ENCODE data around the gene MAN2A1.

The MAN2A1 gene

GRCh38 chr5:109689740-109690241, at the start of gene MAN2A1:
Gene MAN2A1 (plus strand): TSS chr5:109689927. CDS start chr5:109690418, 491 bp downstream.
- peak; percentile 75 for DNase-seq

DNA sequence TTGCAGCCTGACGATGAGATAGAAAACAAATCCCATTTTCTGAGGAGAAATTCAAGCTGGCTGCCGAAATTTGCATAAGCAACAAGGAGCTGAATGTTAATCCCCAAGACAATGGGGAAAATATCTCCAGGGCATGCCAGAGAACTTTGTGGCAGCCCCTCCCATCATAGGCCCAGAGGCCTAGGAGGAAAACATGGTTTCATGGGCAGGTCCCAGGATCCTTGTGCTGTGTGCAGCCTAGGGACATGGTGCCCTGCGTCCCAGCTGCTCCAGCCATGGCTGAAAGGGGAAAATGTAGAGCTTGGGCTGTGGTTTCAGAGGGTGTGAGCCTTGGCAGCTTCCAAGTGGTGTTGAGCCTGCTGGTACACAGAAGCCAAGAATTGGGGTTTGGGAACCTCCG, 48.8 kb upstream of the MAN2A1 start:
- DNase-seq = no peak

- no peak for DNase-seq
These were observed 45.9 kb upstream of the MAN2A1 start for GRCh38 chr5:109643791-109644350.

- DNase-seq = no peak
These were observed 44.9 kb upstream of the MAN2A1 start for GRCh38 chr5:109644829-109645228.

- no peak for DNase-seq
These were observed 44.0 kb upstream of the MAN2A1 start for GRCh38 chr5:109645707-109646192.

- DNase-seq = no peak
These were observed 40.4 kb upstream of the MAN2A1 start for GRCh38 chr5:109649318-109649717.

DNA sequence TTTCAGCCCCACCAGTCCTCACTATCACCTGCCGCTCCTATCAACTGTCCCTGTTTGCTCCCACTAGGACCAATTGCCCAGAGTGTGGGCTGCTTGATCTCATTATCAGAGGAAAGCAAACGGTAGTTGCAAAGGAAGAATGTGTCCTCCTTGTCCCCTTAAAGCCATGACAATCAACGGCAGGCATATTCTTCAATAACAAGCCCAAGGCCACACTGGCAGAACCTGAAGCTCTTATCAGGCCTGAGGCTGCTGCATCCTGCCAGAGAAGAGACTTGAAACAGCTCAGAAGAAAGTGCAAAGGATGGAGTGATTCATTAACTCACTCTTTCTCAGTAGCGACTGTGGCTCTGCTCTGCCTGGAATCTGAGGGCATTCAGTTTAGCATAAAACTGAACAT, 39.2 kb upstream of the MAN2A1 start:
- DNase-seq = no peak

- DNase-seq = no peak
These were observed 37.6 kb upstream of the MAN2A1 start for GRCh38 chr5:109652096-109652495.

- DNase-seq = no peak
These were observed 36.7 kb upstream of the MAN2A1 start for GRCh38 chr5:109653042-109653441.

DNA sequence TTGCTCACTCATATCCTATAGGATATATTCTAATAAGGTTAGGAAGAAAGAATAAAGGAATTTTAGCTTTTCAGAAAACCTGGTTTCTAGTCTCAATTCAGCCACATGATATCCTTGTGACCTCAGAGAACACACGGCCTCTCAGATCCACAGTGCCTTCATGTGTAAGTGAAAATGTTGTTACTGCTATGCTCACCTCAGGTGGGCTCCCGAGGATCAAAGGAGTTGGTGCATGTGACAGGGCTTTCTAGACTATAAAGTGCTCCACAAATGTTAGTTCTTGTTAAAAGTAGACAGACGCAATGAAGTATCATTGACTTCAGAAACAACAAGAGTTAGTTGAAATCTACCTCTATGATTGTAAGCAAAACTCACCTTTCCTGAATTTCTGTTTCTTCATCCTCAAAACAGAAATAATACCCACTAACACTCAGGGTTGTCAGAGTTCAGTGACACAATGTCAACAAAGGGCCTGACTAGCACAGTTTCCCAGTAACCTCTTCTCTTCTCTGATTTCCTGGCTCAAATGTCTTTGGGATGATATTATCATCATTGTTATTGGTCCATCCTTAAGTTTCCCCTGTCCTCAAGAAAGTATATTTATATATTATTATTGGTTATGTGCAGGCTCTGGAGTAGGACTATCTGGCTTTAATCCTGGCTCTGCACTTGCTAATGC, 36.0 kb upstream of the MAN2A1 start:
- DNase-seq = no peak

DNA sequence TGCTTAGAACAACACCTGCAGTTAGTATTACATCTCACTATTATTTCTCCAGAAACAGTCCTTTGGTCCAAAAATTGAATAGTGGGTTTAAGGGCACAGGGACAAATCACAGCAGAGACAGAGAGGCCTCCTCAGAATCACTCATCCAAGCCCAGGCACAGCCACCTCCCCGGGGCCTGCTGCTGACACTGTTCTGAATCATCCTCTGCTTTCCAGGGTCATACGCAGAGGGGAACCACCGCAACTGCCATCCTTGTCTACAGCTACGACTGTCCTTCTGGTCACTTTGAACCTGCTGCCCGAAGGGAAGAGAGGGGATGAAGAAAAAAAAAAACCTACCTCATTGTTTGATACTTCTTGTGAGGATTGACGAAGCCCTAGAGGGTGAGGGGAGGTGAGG, 35.3 kb upstream of the MAN2A1 start:
- no peak for DNase-seq

- no peak for DNase-seq
These were observed 33.9 kb upstream of the MAN2A1 start for GRCh38 chr5:109655841-109656240.

- DNase-seq = peak; percentile 6
These were observed 32.9 kb upstream of the MAN2A1 start for GRCh38 chr5:109656829-109657228.

DNA sequence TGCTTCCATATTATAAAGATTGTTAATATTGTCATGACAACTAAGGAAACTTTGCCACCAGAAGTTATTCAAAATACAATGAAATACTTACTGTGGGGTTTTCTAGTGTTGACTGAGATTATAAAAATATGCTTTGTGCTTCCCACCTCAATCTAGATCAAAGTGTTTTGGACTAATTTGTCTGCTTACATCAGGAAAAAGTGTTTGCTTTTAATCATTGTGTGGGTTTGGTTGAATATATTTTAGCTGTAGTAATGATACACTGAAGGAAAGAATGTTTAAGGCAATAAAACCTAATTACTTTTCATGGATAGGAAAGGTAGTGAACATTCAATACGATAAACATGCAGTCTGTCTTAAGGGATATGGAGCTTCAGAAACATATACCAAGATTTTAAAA, 29.8 kb upstream of the MAN2A1 start:
- DNase-seq = no peak

- no peak for DNase-seq
These were observed 29.4 kb upstream of the MAN2A1 start for GRCh38 chr5:109660301-109660700.

DNA sequence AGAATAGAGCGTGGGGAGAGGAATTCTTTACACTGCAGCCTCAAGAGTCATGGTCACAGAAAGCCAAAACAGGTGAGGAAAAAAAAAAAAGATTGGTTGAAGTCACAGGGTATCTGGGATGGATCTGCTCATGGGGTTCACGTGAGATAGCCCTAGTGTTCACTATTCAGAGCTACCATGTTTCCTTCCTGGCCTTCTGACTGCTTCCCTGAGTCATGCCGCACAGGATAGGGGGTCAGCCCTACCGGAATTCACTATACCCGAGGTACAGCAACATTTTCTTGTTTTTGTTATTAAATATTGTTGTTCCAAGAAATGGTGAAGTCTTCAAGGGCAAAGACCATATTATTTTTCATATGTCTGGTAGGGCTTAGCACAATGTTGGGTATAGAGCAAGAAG, 21.5 kb upstream of the MAN2A1 start:
- no peak for DNase-seq

- DNase-seq = no peak
These were observed 20.9 kb upstream of the MAN2A1 start for GRCh38 chr5:109668668-109669422.

DNA sequence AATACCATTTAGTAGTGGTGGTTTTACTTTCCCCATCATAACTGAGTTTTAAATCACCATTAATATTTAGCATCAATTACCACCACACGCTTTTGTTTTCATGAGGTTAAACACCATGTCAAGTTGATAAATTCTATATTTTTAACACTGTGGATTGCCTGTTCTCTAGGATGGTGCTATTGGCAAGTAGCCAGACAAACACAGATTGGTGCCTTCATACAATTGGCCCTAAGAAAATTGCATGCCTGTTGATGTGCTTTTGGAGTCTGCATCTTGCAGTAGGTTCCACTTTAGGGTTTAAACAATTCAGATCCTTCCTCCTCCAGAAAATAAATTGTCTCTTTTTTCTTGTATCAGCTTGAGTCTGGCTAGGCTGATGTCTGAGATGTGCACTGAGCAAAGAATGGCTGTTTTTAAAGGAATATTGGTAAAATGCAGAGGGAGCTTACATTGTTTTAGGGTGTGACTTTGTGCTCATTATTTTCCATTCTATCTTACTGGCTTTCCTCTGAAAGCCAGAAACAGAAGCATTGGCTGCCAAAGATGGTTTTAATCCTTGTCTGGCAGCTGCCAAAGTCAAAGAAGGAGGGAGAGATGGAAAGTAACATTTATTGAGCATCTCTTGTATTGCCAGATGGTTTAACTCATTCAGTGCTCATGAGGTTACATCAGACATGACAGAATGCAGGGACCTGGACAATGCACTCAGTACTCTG, 19.6 kb upstream of the MAN2A1 start:
- DNase-seq = no peak

GRCh38 chr5:109671136-109671535, 18.6 kb upstream of the MAN2A1 start:
- DNase-seq = no peak

DNA sequence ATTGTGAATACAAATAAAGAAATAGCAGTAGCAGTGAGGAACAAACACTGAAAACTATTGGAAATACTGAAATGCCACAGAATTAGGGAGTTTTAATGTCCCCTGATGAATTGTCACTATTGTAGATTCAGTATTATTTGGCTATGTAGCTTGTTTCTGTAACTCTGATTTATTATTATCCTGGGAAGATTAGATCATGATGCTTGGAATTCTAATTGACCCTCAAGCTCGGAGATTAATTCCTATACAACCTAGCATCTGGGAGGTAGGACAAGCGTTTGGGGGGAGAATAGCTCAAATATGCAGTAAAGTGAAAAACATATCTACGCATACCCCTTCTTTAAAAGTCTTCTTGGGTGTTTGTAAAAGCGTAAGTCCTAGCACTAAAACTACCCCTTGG, 15.1 kb upstream of the MAN2A1 start:
- no peak for DNase-seq

GRCh38 chr5:109676920-109677319, 12.8 kb upstream of the MAN2A1 start:
- no peak for DNase-seq

- DNase-seq = no peak
These were observed 11.3 kb upstream of the MAN2A1 start for GRCh38 chr5:109678447-109678846.

- no peak for DNase-seq
These were observed 8.0 kb upstream of the MAN2A1 start for GRCh38 chr5:109681763-109682162.

Data from stimulated activated CD4-positive, alpha-beta T cell treated with anti-CD3 and anti-CD28 coated beads, Interleukin-4, amount 100 ng/mL, for 1 hour (primary cell).